HT1080 (cell line): ENCODE data around the gene ZNF48. TPM values are rescaled to one million over a fixed set of nuclear protein-coding genes. Genes with fewer than 3 reads are reported as not detected.
A peak's percentile ranks its signal among the peaks of the same experiment; 100 is the strongest.

Experiments used
- DNase-seq: peaks from one replicate; pipeline ENCODE4 v3.0.0-alpha.2; 2015; ENCODE audit warnings: low read depth
- polyA plus RNA-seq, 2 experiments: library from polyadenylated mRNA; depleted of rRNA; stranded (reverse); fragments of >200 nt; gene quantifications; 2 replicates each; pipeline ENCODE4 v1.2.3, GENCODE V29; 2015
- total RNA-seq: library from RNA; depleted of rRNA; stranded (reverse); fragments of >200 nt; shearing (Covaris generic); gene quantifications from 2 replicates; pipeline ENCODE4 v1.2.3, GENCODE V29; 2014; rRNA removed

Gene ZNF48
- total RNA-seq: 12.2 and 13.6 TPM in 2 replicates
- polyA plus RNA-seq (2015; cell fraction: cytosol; rRNA removed): 6.2 and 7.2 TPM in 2 replicates
- 5.6 and 8.1 TPM in 2 replicates for polyA plus RNA-seq (2015; cell fraction: nucleus; rRNA removed)

- peak; percentile 67 for DNase-seq
Observed at GRCh38 chr16:30395155-30395991, at the start of gene ZNF48. Gene ZNF48 (plus strand): TSS chr16:30395420. CDS start chr16:30395795, 375 bp downstream.

- no peak for DNase-seq
Observed at GRCh38 chr16:30346286-30346685, 48.9 kb upstream of the ZNF48 start.

- DNase-seq: no peak
Observed at GRCh38 chr16:30348113-30348512, 47.1 kb upstream of the ZNF48 start.

- DNase-seq: no peak
Observed at GRCh38 chr16:30348929-30349328, 46.3 kb upstream of the ZNF48 start.

- DNase-seq: no peak
Observed at GRCh38 chr16:30349675-30350074, 45.5 kb upstream of the ZNF48 start.

- no peak for DNase-seq
Observed at GRCh38 chr16:30350134-30350871, 44.9 kb upstream of the ZNF48 start.

- no peak for DNase-seq
Observed at GRCh38 chr16:30351001-30351441, 44.2 kb upstream of the ZNF48 start.

GRCh38 chr16:30351586-30352419, 43.4 kb upstream of the ZNF48 start:
- peak; percentile 84 for DNase-seq

GRCh38 chr16:30352488-30353401, 42.5 kb upstream of the ZNF48 start:
- DNase-seq: no peak

- DNase-seq: no peak
Observed at GRCh38 chr16:30353438-30354129, 41.6 kb upstream of the ZNF48 start.

- DNase-seq: no peak
Observed at GRCh38 chr16:30354423-30355143, 40.6 kb upstream of the ZNF48 start.

- DNase-seq: peak; percentile 99
Observed at GRCh38 chr16:30355144-30355953, 39.9 kb upstream of the ZNF48 start, which contains the start of gene CD2BP2. Gene CD2BP2 (minus strand): TSS chr16:30355308. CDS start chr16:30354681, 627 bp downstream.

- DNase-seq: no peak
Observed at GRCh38 chr16:30355954-30356308, 39.3 kb upstream of the ZNF48 start.

- no peak for DNase-seq
Observed at GRCh38 chr16:30356401-30357084, 38.7 kb upstream of the ZNF48 start.

- no peak for DNase-seq
Observed at GRCh38 chr16:30357085-30357714, 38.0 kb upstream of the ZNF48 start.

- DNase-seq: no peak
Observed at GRCh38 chr16:30357715-30358576, 37.3 kb upstream of the ZNF48 start.
